ENCODE data around the gene SKAP1. TPM values are rescaled to one million over a fixed set of nuclear protein-coding genes. Genes with fewer than 3 reads are reported as not detected.
A peak's percentile ranks its signal among the peaks of the same experiment; 100 is the strongest.

Gene SKAP1
- total and polyA plus RNA-seq, 2 of the 13 experiments (the other 11 are each of a cell fraction or from before 2014, with no cell fraction given) = 0.21 TPM; not detected in 1

DNA sequence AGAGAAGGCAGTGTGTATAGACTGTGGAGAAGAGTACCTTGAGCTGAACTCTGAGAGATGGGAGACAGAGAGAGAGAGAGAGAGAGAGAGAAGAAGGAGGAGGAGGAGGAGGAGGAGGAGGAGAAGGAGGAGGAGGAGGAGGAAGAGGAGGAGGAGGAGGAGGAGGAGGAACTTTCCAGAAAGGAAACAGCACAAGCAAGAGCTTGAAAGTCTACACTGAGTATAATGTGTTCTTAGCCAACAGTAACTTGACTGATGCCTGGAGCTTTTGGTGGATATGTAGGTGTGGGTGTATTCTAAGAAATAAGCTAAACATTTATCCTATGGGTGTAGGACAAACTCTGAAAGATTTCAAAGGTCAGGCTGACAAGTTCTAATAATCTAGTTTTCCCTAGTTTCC lies 206.1 kb downstream of the SKAP1 start:
- no peak for FAIRE-seq
- Histone ChIP-seq H3K36me3 (replicated peaks in 1 of 2; ENCODE audit: control insufficient read depth in 1 of 2, insufficient read depth in 2 of 2, low read length in 2 of 2) (no peaks in the 10 kb centered on the region), H3K9ac (ENCODE audit: insufficient read depth, low read depth, low read length) (no peak overlapping the region), H3K27ac (ENCODE audit: extremely low read length, insufficient read depth, low read length) (no peak overlapping the region), H3K9me3 (ENCODE audit: low read length) (no peaks in the 10 kb centered on the region), H3K4me2 (ENCODE audit: low read depth, low read length) (no peak overlapping the region), H4K20me1 (ENCODE audit: insufficient read depth, low read length) (no peaks in the 10 kb centered on the region), H2AFZ (ENCODE audit: low read length) (no peak overlapping the region), H3K79me2 (ENCODE audit: insufficient read depth, low read length) (no peaks in the 10 kb centered on the region), H3K4me3 (replicated peaks in 1 of 3; ENCODE audit: insufficient read depth in 1 of 3, low read depth in 2 of 3, low read length in 3 of 3) (no peak overlapping the region), H3K27me3 (ENCODE audit: control insufficient read depth in 1 of 2, insufficient read depth in 2 of 2, low read length in 2 of 2) (peaks cover 3 to 12% of the 10 kb centered on the region in 2 experiments; a peak in 2 of 5 replicates), H3K4me1 (ENCODE audit: insufficient read depth, low read length) (no peaks in the 10 kb centered on the region)
- intact Hi-C loops (cut with micrococcal nuclease; ENCODE audit: unreplicated experiment) (no loop called here), in situ Hi-C loops (cut with HindIII; ENCODE audit: extremely low pct_ligation_motif_present, low pct_unique_long_range_greater_than_20kb) (no loop called here)
- ChIA-PET CTCF (ENCODE audit: low intra/inter-chr PET ratio, low total read pairs) (no interaction called here), POLR2A (no interaction called here)
- TF ChIP-seq HNRNPK (IDR thresholded peaks at IDR 0.05; ENCODE audit: low read depth, low read length, poor library complexity, severe bottlenecking) (peak; percentile 44), ZSCAN29 (CRISPR knock-in tag; conservative IDR thresholded peaks at IDR 0.05) (no peak), ELF1 (CRISPR knock-in tag; IDR thresholded peaks at IDR 0.05) (no peak), ZMYM4 (CRISPR knock-in tag; IDR thresholded peaks at IDR 0.05) (no peak)
- TF ChIP-seq, protein P1, sequence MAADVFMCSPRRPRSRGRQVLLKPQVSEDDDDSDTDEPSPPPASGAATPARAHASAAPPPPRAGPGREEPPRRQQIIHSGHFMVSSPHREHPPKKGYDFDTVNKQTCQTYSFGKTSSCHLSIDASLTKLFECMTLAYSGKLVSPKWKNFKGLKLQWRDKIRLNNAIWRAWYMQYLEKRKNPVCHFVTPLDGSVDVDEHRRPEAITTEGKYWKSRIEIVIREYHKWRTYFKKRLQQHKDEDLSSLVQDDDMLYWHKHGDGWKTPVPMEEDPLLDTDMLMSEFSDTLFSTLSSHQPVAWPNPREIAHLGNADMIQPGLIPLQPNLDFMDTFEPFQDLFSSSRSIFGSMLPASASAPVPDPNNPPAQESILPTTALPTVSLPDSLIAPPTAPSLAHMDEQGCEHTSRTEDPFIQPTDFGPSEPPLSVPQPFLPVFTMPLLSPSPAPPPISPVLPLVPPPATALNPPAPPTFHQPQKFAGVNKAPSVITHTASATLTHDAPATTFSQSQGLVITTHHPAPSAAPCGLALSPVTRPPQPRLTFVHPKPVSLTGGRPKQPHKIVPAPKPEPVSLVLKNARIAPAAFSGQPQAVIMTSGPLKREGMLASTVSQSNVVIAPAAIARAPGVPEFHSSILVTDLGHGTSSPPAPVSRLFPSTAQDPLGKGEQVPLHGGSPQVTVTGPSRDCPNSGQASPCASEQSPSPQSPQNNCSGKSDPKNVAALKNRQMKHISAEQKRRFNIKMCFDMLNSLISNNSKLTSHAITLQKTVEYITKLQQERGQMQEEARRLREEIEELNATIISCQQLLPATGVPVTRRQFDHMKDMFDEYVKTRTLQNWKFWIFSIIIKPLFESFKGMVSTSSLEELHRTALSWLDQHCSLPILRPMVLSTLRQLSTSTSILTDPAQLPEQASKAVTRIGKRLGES (CRISPR knock-in tag; IDR thresholded peaks at IDR 0.05; ENCODE audit: borderline replicate concordance) = no peak
- TF ChIP-seq, protein P2, sequence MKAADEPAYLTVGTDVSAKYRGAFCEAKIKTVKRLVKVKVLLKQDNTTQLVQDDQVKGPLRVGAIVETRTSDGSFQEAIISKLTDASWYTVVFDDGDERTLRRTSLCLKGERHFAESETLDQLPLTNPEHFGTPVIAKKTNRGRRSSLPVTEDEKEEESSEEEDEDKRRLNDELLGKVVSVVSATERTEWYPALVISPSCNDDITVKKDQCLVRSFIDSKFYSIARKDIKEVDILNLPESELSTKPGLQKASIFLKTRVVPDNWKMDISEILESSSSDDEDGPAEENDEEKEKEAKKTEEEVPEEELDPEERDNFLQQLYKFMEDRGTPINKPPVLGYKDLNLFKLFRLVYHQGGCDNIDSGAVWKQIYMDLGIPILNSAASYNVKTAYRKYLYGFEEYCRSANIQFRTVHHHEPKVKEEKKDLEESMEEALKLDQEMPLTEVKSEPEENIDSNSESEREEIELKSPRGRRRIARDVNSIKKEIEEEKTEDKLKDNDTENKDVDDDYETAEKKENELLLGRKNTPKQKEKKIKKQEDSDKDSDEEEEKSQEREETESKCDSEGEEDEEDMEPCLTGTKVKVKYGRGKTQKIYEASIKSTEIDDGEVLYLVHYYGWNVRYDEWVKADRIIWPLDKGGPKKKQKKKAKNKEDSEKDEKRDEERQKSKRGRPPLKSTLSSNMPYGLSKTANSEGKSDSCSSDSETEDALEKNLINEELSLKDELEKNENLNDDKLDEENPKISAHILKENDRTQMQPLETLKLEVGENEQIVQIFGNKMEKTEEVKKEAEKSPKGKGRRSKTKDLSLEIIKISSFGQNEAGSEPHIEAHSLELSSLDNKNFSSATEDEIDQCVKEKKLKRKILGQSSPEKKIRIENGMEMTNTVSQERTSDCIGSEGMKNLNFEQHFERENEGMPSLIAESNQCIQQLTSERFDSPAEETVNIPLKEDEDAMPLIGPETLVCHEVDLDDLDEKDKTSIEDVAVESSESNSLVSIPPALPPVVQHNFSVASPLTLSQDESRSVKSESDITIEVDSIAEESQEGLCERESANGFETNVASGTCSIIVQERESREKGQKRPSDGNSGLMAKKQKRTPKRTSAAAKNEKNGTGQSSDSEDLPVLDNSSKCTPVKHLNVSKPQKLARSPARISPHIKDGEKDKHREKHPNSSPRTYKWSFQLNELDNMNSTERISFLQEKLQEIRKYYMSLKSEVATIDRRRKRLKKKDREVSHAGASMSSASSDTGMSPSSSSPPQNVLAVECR (CRISPR knock-in tag; IDR thresholded peaks at IDR 0.05; ENCODE audit: borderline replicate concordance) = no peak
- no peak for ATAC-seq
- DNase-seq (ENCODE audit: low spot score) = no peak
- BruUV-seq (replicated peaks) = no TSS peak

Measured in HepG2 (cell line).